Hematopoietic multipotent progenitor cell treated with erythropoietin and hydrocortisone succinate and interleukin-3 and kit ligand, for 4 days (in vitro differentiated cells): ENCODE data around the gene MAN1A2.
A peak's percentile ranks its signal among the peaks of the same experiment; 100 is the strongest.

ENCODE experiments used
- DNase-seq: peaks from one replicate; pipeline ENCODE4 v3.0.0-alpha.2; 2015

MAN1A2 gene

GRCh38 chr1:117362986-117363385 is 4.3 kb upstream of the MAN1A2 start:
- DNase-seq: no peak

GRCh38 chr1:117363571-117364048 is 3.6 kb upstream of the MAN1A2 start:
- DNase-seq: no peak

- no peak for DNase-seq
These were observed 3.0 kb upstream of the MAN1A2 start for GRCh38 chr1:117364240-117364639.

GRCh38 chr1:117365350-117366176 is 1.7 kb upstream of the MAN1A2 start:
- no peak for DNase-seq

- peak; percentile 90 for DNase-seq
These were observed 838 bp upstream of the MAN1A2 start for GRCh38 chr1:117366177-117367045.

GRCh38 chr1:117368116-117369108 is 1.2 kb downstream of the MAN1A2 start:
- DNase-seq: peak; percentile 49

- no peak for DNase-seq
These were observed 2.8 kb downstream of the MAN1A2 start for GRCh38 chr1:117370071-117370470.

- DNase-seq: no peak
These were observed 3.3 kb downstream of the MAN1A2 start for GRCh38 chr1:117370509-117370908.

- no peak for DNase-seq
These were observed 4.3 kb downstream of the MAN1A2 start for GRCh38 chr1:117371441-117372151.

GRCh38 chr1:117372863-117373412 is 5.7 kb downstream of the MAN1A2 start:
- no peak for DNase-seq

GRCh38 chr1:117373932-117374331 is 6.7 kb downstream of the MAN1A2 start:
- no peak for DNase-seq

- no peak for DNase-seq
These were observed 8.1 kb downstream of the MAN1A2 start for GRCh38 chr1:117375327-117375726.

- peak; percentile 31 for DNase-seq
These were observed 19.9 kb downstream of the MAN1A2 start for GRCh38 chr1:117387060-117387633.

- no peak for DNase-seq
These were observed 21.1 kb downstream of the MAN1A2 start for GRCh38 chr1:117388328-117388727.

- DNase-seq: no peak
These were observed 22.0 kb downstream of the MAN1A2 start for GRCh38 chr1:117389284-117389683.

GRCh38 chr1:117389779-117390178 is 22.5 kb downstream of the MAN1A2 start:
- DNase-seq: no peak

- DNase-seq: no peak
These were observed 25.5 kb downstream of the MAN1A2 start for GRCh38 chr1:117392771-117393170.

- no peak for DNase-seq
These were observed 28.8 kb downstream of the MAN1A2 start for GRCh38 chr1:117396074-117396473.

GRCh38 chr1:117396636-117397035 is 29.4 kb downstream of the MAN1A2 start:
- no peak for DNase-seq

- no peak for DNase-seq
These were observed 31.7 kb downstream of the MAN1A2 start for GRCh38 chr1:117398957-117399356.

GRCh38 chr1:117401761-117402160 is 34.5 kb downstream of the MAN1A2 start:
- no peak for DNase-seq
